Ishikawa (cell line): ENCODE measurements around the gene MARCHF10.

Experiments
- CEBPB ChIP-seq: IDR thresholded peaks from 2 replicates; pipeline ENCODE4 v1.6.1; 2012
- CREB1 ChIP-seq: IDR thresholded peaks from 2 replicates; pipeline ENCODE4 v1.6.1; 2012; ENCODE audit warnings: low read depth
- EGR1 ChIP-seq: IDR thresholded peaks from 2 replicates; pipeline ENCODE4 v1.6.1; 2012
- EP300 ChIP-seq: IDR thresholded peaks from 2 replicates; pipeline ENCODE4 v1.6.1; 2012; ENCODE audit warnings: borderline replicate concordance
- FOXM1 ChIP-seq: IDR thresholded peaks from 2 replicates; pipeline ENCODE4 v1.6.1; 2012; ENCODE audit warnings: low read depth, borderline replicate concordance
- MAX ChIP-seq: IDR thresholded peaks from 2 replicates; pipeline ENCODE4 v1.6.1; 2012
- NFIC ChIP-seq: IDR thresholded peaks from 2 replicates; pipeline ENCODE4 v1.6.1; 2012
- RAD21 ChIP-seq: IDR thresholded peaks from 2 replicates; pipeline ENCODE4 v1.6.1; 2012; ENCODE audit warnings: low read depth
- REST ChIP-seq: IDR thresholded peaks from 2 replicates; pipeline ENCODE4 v1.6.1; 2012; ENCODE audit warnings: low read depth, mild to moderate bottlenecking
- TAF1 ChIP-seq: IDR thresholded peaks from 2 replicates; pipeline ENCODE4 v1.6.1; 2012; ENCODE audit warnings: low read depth, mild to moderate bottlenecking
- TCF12 ChIP-seq: IDR thresholded peaks from 2 replicates; pipeline ENCODE4 v1.6.1; 2012; ENCODE audit warnings: low read depth
- TEAD4 ChIP-seq: IDR thresholded peaks from 2 replicates; pipeline ENCODE4 v1.6.1; 2012
- USF1 ChIP-seq: IDR thresholded peaks from 2 replicates; pipeline ENCODE4 v1.6.1; 2012
- YY1 ChIP-seq: IDR thresholded peaks from 2 replicates; pipeline ENCODE4 v1.6.1; 2012; ENCODE audit warnings: low read depth
- ZBTB7A ChIP-seq: IDR thresholded peaks from 2 replicates; pipeline ENCODE4 v1.6.1; 2012; ENCODE audit warnings: low read depth

The MARCHF10 gene

GRCh38 chr17:62661337-62661736 is 146.8 kb downstream of the MARCHF10 start:
- no peak for TF ChIP-seq NFIC
- TF ChIP-seq CREB1, result no peak
- TF ChIP-seq TEAD4, result no peak
- TF ChIP-seq MAX, result no peak

GRCh38 chr17:62660629-62661118 is 147.4 kb downstream of the MARCHF10 start:
- TF ChIP-seq NFIC, result no peak
- TF ChIP-seq CEBPB, result no peak

- TF ChIP-seq CEBPB (no peak), TEAD4 (no peak), YY1 (no peak), EP300 (no peak), REST (no peak), FOXM1 (no peak), RAD21 (no peak), TAF1 (no peak), USF1 (no peak), MAX (no peak), ZBTB7A (no peak), TCF12 (no peak), CREB1 (no peak), EGR1 (no peak), NFIC (no peak)
These were observed 149.8 kb downstream of the MARCHF10 start for GRCh38 chr17:62658136-62658920.

GRCh38 chr17:62657690-62658089 is 150.4 kb downstream of the MARCHF10 start:
- TF ChIP-seq TEAD4 (no peak), CREB1 (no peak), MAX (no peak), EP300 (no peak), TAF1 (no peak), REST (no peak), CEBPB (no peak), USF1 (no peak), ZBTB7A (no peak), NFIC (no peak), FOXM1 (no peak), EGR1 (no peak), YY1 (no peak)

GRCh38 chr17:62657145-62657665 is 150.9 kb downstream of the MARCHF10 start:
- TF ChIP-seq CREB1 (no peak), YY1 (no peak), NFIC (no peak), TEAD4 (no peak), ZBTB7A (no peak)

- no peak for TF ChIP-seq TEAD4
These were observed 151.7 kb downstream of the MARCHF10 start for GRCh38 chr17:62656446-62656845.

GRCh38 chr17:62655656-62656055 is 152.5 kb downstream of the MARCHF10 start:
- TF ChIP-seq TEAD4 (no peak), FOXM1 (no peak), TCF12 (no peak), MAX (no peak), CEBPB (no peak), ZBTB7A (no peak), CREB1 (no peak), RAD21 (no peak), YY1 (no peak), TAF1 (no peak), USF1 (no peak), REST (no peak), NFIC (no peak), EP300 (no peak), EGR1 (no peak)
